ENCODE data around the gene PKP1.

PKP1 gene

DNA sequence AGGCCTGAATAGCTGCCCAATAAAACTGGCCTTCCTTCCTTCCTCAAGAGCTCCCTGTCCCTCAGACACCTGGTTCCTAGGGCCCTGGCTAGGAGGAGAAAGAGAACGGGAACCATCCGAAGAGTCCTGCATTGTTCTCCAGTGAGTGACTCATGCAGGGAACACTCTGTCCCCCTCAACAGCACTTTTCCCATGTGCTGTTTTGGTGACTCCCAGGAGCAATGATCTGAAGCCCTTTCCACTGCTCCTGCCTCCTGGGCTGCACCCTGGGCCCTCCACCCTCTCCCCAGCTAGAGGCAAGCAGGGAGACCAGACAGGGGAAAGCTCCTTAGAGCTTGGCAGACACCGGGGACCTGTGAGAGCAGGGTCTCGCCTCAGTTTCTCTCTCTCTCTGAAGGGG, 75.3 kb downstream of the PKP1 start:
- Histone ChIP-seq H3K27ac (ENCODE audit: low read depth, low read length) (no peak overlapping the region), H3K9me3 (ENCODE audit: control insufficient read depth, insufficient read depth, low read length) (no peaks in the 10 kb centered on the region), H3K27me3 (ENCODE audit: control insufficient read depth, low read length) (no peaks in the 10 kb centered on the region), H3K4me1 (ENCODE audit: control insufficient read depth, low read length) (no peaks in the 10 kb centered on the region), H4K20me1 (ENCODE audit: control insufficient read depth, insufficient read depth, low read depth, low read length) (no peaks in the 10 kb centered on the region), H3K9me2 (replicated peaks; ENCODE audit: control insufficient read depth, low read length) (no peaks in the 10 kb centered on the region), H3K79me2 (ENCODE audit: control insufficient read depth, low read length) (no peaks in the 10 kb centered on the region), H3K36me3 (ENCODE audit: control insufficient read depth, low read length) (no peaks in the 10 kb centered on the region), H3K4me3 (ENCODE audit: low read length) (no peak overlapping the region), H3K4me2 (ENCODE audit: low read length) (no peak overlapping the region), H3F3A (ENCODE audit: control insufficient read depth, insufficient read depth) (no peaks in the 10 kb centered on the region)
- TF ChIP-seq, protein P1, sequence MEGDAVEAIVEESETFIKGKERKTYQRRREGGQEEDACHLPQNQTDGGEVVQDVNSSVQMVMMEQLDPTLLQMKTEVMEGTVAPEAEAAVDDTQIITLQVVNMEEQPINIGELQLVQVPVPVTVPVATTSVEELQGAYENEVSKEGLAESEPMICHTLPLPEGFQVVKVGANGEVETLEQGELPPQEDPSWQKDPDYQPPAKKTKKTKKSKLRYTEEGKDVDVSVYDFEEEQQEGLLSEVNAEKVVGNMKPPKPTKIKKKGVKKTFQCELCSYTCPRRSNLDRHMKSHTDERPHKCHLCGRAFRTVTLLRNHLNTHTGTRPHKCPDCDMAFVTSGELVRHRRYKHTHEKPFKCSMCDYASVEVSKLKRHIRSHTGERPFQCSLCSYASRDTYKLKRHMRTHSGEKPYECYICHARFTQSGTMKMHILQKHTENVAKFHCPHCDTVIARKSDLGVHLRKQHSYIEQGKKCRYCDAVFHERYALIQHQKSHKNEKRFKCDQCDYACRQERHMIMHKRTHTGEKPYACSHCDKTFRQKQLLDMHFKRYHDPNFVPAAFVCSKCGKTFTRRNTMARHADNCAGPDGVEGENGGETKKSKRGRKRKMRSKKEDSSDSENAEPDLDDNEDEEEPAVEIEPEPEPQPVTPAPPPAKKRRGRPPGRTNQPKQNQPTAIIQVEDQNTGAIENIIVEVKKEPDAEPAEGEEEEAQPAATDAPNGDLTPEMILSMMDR (IDR thresholded peaks at IDR 0.05; ENCODE audit: low read depth, low read length, poor library complexity, severe bottlenecking) = no peak
- TF ChIP-seq EZH2phosphoT487 (IDR thresholded peaks at IDR 0.05; ENCODE audit: borderline replicate concordance, low read length) = no peak

DNA sequence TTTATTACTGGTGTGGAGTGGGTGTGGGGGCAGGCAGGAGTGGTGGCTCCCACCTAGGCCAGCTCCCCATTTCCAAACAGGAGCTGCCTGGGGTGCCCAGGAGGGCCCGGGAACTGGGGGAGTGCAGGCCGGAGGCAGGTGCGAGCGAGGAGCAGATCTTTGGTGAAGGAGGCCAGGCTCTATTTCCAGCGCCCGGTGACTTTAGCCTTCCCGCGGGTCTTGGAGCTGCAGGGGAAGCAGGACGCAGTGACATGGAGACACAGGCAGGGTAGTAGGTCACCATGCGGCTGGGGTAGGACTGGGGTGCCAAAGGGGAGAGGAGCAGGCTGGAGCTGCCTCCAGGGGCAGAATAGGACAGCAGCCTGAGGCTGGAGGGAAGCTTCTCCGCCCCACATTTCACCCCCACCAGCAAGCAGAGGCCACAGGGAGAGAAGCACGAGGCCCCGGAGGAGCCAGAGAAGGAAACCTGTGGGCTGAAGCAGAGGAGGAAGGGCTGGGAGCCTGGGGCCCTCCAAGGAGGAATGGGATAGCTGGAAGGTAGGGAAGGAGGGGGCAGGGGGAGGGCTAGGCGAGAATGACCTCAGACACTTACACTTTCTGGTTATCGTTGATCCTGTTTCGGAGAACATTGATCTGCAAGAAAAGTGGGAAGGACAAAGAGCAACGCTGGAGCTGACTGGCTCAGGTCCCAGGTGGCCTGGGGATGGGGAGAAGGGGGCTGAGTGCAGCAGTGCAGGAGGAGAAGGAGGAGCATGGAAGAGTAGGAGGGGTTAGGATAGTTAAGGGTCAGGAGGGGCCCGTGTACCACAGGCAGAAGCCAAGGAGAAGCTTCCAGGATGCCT, 75.9 kb downstream of the PKP1 start:
- H3K27ac ChIP-seq (ENCODE audit: low read depth, low read length) = no peak overlapping the region
- H3K36me3 ChIP-seq (ENCODE audit: control insufficient read depth, low read length) = no peaks in the 10 kb centered on the region
- no peaks in the 10 kb centered on the region for H3K27me3 ChIP-seq (ENCODE audit: control insufficient read depth, low read length)
- H3K9me3 ChIP-seq (ENCODE audit: control insufficient read depth, insufficient read depth, low read length) = no peaks in the 10 kb centered on the region
- no peaks in the 10 kb centered on the region for H3F3A ChIP-seq (ENCODE audit: control insufficient read depth, insufficient read depth)
- TF ChIP-seq, protein P1 (IDR thresholded peaks at IDR 0.05; ENCODE audit: low read depth, low read length, poor library complexity, severe bottlenecking) = no peak
- TF ChIP-seq EZH2phosphoT487 (IDR thresholded peaks at IDR 0.05; ENCODE audit: borderline replicate concordance, low read length) = no peak
- H3K4me3 ChIP-seq (ENCODE audit: low read length) = no peak overlapping the region
- H3K4me1 ChIP-seq (ENCODE audit: control insufficient read depth, low read length) = no peaks in the 10 kb centered on the region
- H3K79me2 ChIP-seq (ENCODE audit: control insufficient read depth, low read length) = no peaks in the 10 kb centered on the region
- no peak overlapping the region for H3K4me2 ChIP-seq (ENCODE audit: low read length)
- H3K9me2 ChIP-seq (replicated peaks; ENCODE audit: control insufficient read depth, low read length) = no peaks in the 10 kb centered on the region
- no peaks in the 10 kb centered on the region for H4K20me1 ChIP-seq (ENCODE audit: control insufficient read depth, insufficient read depth, low read depth, low read length)

DNA sequence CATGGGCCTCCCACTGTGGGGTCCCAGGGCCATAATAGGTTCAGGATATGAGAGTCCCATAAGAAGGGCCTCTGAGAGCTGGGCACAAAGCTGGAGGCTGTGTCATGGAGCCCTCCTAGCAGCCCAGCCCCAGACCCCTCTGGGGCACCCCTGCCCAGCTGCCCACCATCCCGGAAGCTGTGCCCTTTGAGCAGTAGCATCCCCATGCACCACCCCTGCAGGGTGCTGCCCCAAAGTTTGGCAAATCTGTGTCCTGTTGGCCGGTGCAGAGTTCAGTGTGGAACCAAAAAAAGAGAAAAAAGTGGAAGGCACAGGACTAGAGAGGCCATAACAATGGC, 76.5 kb downstream of the PKP1 start:
- Histone ChIP-seq H3K79me2 (ENCODE audit: control insufficient read depth, low read length) (no peaks in the 10 kb centered on the region), H3K4me1 (ENCODE audit: control insufficient read depth, low read length) (no peaks in the 10 kb centered on the region), H4K20me1 (ENCODE audit: control insufficient read depth, insufficient read depth, low read depth, low read length) (no peaks in the 10 kb centered on the region), H3F3A (ENCODE audit: control insufficient read depth, insufficient read depth) (no peaks in the 10 kb centered on the region), H3K9me2 (replicated peaks; ENCODE audit: control insufficient read depth, low read length) (no peaks in the 10 kb centered on the region), H3K4me3 (ENCODE audit: low read length) (no peak overlapping the region), H3K36me3 (ENCODE audit: control insufficient read depth, low read length) (no peaks in the 10 kb centered on the region), H3K4me2 (ENCODE audit: low read length) (no peak overlapping the region), H3K9me3 (ENCODE audit: control insufficient read depth, insufficient read depth, low read length) (no peaks in the 10 kb centered on the region), H3K27ac (ENCODE audit: low read depth, low read length) (no peak overlapping the region), H3K27me3 (ENCODE audit: control insufficient read depth, low read length) (no peaks in the 10 kb centered on the region)
- TF ChIP-seq EZH2phosphoT487 (IDR thresholded peaks at IDR 0.05; ENCODE audit: borderline replicate concordance, low read length) = no peak
- TF ChIP-seq, protein P1 (IDR thresholded peaks at IDR 0.05; ENCODE audit: low read depth, low read length, poor library complexity, severe bottlenecking) = no peak

Data from DOHH2 (cell line).